Choroid plexus epithelial cell (primary cell): ENCODE results near the gene AASDH.
A peak's percentile ranks its signal among the peaks of the same experiment; 100 is the strongest.

ENCODE experiments used
- DNase-seq: peaks from one replicate; pipeline ENCODE4 v3.0.0-alpha.2; 2010; ENCODE audit warnings: low read depth
- H3K4me3 ChIP-seq: 2 replicates; pipeline ENCODE4 v1.5.1; 2011; ENCODE audit warnings: low read depth, mild to moderate bottlenecking, control low read depth, low read length, moderate library complexity
- TF ChIP-seq, protein P1 (sequence below): conservative IDR thresholded peaks from 2 replicates; pipeline ENCODE4 v1.5.1; 2011; ENCODE audit warnings: low read depth, mild to moderate bottlenecking, control low read depth, inconsistent platforms, low read length, moderate library complexity

The AASDH gene

DNA sequence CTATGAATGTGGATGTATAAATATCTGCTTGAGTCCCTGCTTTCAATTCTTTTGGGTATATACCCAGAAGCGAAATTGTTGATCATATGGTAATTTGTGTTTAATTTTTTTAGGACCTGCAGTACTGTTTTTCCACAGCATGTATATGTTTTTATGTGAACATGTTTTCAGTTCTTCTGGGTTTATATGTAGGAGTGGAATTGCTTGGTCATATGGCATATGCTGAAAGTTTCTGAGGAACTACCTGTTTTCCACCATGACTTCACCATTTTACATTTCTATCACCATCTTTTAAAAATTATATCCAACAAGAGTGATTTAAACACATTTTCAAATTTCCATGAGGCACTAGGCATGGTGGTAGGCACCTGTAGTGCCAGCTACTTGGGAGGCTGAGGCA, 39.9 kb upstream of the AASDH start:
- DNase-seq: no peak
- H3K4me3 ChIP-seq: no peak overlapping the region
- TF ChIP-seq, protein P1, sequence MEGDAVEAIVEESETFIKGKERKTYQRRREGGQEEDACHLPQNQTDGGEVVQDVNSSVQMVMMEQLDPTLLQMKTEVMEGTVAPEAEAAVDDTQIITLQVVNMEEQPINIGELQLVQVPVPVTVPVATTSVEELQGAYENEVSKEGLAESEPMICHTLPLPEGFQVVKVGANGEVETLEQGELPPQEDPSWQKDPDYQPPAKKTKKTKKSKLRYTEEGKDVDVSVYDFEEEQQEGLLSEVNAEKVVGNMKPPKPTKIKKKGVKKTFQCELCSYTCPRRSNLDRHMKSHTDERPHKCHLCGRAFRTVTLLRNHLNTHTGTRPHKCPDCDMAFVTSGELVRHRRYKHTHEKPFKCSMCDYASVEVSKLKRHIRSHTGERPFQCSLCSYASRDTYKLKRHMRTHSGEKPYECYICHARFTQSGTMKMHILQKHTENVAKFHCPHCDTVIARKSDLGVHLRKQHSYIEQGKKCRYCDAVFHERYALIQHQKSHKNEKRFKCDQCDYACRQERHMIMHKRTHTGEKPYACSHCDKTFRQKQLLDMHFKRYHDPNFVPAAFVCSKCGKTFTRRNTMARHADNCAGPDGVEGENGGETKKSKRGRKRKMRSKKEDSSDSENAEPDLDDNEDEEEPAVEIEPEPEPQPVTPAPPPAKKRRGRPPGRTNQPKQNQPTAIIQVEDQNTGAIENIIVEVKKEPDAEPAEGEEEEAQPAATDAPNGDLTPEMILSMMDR: no peak

DNA sequence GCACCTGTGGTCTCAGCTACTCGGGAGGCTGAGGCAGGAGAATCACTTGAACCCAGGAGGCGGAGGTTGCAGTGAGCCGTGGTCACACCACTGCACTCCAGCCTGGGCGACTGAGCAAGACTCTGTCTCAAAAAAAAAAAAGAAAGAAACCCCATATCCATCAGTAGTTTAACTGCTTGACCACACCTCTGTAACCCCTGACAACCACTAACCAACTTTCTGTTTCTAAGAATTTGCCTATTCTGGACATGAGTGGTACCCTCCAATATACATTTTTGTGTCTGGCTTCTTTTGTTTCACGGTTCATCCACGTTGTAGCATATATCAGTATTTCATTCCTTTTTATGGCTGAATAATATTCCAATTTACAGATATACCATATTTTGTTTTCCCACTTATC, 39.0 kb upstream of the AASDH start:
- no peak for DNase-seq
- TF ChIP-seq, protein P1: no peak
- H3K4me3 ChIP-seq: no peak overlapping the region

DNA sequence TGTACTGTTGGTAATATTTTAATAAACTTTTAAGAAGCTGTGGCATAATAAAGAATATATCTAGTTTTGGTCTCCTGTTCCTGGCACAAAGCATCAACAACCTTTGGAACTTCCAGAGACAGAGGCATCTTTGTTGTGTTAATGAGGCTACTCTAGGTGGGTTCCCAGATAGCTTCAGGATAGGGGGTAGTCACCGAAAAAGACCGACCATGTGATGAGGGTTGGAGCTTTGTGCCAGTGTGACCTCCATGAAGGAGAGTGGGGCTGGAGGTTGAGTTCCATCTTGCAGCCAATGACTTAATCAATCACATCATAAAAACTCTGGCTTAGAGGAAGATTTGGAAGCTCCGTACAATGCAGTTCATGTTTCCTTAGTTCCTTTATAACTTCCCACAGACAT, 38.2 kb upstream of the AASDH start:
- TF ChIP-seq, protein P1: no peak
- H3K4me3 ChIP-seq: no peak overlapping the region
- no peak for DNase-seq

DNA sequence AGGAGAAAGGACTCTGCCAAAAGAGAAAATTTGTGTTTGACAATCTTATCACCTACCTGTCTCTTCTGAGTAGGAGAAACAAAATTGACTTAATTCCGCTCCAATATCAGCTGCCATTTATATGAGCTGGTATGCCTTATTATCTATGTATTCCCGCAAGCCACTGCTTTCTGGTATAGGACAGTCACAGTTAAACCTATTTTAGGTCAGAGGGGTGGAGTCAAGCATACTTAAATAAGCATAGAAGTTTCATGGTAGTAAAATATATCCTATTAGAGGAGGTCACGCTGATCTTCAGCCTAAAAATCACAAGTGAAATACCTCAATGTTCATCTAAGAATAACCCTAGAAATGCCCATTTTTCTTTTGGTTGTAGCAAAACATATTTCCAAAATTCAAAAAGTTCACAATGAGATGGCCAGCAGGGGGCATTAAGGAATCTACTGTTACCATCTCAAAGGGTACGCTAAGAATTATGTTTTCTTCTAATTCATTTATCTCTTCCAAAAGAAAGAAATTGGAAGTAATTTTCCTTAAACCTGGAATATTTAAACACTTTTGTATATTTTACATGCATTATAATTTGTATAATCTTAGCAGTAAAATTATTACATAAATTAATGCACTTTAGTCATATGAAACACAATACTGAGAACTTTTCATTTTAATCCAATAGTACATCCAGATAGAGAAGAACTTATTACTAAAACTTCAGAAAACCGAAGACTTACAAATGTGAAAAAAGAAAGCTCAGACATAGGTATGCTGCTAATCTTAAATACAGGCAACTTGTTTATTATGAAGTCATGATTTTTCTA, 37.6 kb upstream of the AASDH start:
- H3K4me3 ChIP-seq: no peak overlapping the region
- TF ChIP-seq, protein P1: peak; percentile 67
- peak; percentile 63 for DNase-seq

DNA sequence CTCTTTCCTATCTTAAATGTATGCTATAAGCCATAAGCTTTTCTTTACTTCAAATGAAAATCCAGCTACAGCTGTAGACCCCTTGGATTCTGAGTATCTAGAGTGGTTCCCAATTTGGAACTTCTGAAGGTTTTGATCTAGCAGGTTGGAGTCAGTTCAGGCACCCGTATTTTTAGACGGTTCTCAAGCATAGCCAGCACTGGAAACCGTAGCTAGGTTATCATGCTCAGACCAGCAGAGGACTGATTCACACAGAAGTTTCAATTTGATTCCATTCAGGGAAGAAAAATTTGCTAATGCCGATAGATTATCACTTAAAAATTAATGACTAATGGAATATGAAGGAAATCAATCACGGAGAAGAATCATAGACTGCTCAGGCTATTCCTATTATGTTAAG, 36.9 kb upstream of the AASDH start:
- no peak overlapping the region for H3K4me3 ChIP-seq
- TF ChIP-seq, protein P1: no peak
- DNase-seq: no peak

DNA sequence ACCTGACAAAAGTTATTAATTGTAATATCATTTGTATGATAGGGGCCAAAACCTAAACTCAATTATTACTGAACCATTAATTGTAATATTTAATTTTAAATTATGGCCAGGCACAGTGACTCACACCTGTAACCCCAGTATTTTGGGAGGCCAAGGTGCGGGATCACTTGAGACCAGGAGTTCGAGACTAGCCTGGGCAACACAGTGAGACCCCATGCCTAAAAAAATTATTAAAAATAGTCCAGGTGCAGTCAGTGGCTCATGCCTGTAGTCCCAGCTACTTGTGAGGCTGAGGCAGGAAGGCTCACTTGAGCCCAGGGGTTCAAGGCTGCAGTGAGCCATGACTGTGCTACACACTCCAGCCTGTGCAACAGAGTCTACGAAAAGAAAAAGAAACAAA, 30.1 kb upstream of the AASDH start:
- no peak for DNase-seq
- TF ChIP-seq, protein P1: no peak
- no peak overlapping the region for H3K4me3 ChIP-seq

DNA sequence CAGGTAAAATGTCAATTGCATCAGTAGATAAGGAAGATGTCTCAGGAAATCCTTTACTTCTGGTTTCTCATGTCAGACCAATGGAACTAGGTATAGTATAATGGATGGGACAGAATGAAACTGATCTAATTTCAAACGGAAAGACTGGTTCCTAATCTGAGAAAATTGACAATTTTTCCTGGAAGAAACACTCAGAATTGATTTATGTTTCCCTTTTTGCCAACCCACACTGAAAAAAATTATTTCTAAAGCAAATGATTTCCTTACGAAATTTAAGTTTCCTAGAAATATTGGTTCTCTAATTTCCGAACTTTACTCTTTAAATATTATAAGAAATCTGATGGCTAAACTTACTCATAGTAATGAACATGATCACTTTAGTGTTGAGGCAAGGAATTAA, 29.1 kb upstream of the AASDH start:
- DNase-seq: no peak
- no peak overlapping the region for H3K4me3 ChIP-seq
- TF ChIP-seq, protein P1: no peak
